HG03520 (cell line): ENCODE data around the gene MRPL30.
"Not testable (repeated sequence)": the region's sequence is repeated elsewhere in the genome, so short reads cannot be mapped to it uniquely, and the experiment has no call there.

Experiments used
- ATAC-seq: cut with Tn5 transposase; IDR thresholded peaks from one replicate; pipeline ENCODE4 v1.9.1; 2021; ENCODE audit warnings: mild to moderate bottlenecking, moderate library complexity; ENCODE audit not compliant: unreplicated experiment

Gene MRPL30

GRCh38 chr2:99183025-99183424 is 2.0 kb downstream of the MRPL30 start:
- ATAC-seq: no peak

- no peak for ATAC-seq
These were observed 3.8 kb downstream of the MRPL30 start for GRCh38 chr2:99184811-99185210.

DNA sequence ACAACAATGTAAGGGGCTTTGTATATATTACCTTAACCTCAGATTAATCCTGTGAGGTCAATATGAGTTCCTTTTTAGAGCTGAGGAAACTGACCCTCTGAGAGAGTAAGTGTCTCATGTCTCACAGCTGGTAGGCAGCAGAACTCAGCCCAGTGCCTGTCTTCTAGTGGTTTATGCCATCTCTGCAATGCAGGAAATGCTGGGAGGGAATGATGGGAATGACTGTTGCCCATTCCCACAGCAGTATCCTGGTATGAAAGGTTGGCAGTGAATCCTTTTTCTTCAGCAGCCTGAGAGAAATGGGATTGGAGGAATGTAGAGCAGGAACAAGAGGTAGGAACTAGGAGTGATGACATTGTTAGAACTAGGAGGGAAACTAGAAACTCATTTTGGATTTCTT is 6.0 kb downstream of the MRPL30 start:
- no peak for ATAC-seq

DNA sequence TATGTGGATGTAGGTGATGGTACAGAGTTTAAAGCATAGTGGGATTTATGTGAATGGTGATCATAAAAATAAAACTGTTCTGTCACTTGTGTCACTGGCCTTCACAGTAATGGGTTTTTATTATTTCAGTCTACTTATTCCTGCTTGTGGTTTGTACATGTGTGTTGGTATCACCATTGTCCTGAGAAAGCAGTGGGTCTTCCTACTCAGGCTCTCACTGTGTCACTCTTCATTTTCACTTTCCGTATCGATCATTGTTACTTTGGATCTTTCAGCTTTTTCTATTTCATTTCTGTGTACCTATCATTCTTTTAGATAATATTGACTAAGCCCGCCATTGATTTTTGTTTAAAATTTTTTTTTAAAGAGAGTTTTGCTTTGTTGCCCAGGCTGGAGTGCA is 7.4 kb downstream of the MRPL30 start:
- no peak for ATAC-seq

DNA sequence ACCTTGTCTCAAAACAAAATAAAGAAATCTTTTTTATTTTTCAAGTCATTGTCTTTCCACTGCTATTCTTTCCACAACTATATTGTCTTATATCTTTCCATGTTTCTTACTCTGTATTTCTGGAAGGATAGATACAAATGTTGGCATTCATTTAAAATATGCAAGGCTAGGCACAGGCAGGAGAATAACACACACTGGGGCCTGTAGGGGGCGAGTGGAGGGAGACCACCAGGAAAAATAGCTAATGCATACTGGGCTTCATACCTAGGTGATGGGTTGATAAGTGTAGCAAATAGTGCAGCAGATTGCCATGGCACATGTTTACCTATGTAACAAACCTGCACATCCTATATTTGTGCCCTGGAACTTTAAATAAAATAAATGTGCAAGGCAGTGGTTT is 9.6 kb downstream of the MRPL30 start:
- ATAC-seq: no peak

DNA sequence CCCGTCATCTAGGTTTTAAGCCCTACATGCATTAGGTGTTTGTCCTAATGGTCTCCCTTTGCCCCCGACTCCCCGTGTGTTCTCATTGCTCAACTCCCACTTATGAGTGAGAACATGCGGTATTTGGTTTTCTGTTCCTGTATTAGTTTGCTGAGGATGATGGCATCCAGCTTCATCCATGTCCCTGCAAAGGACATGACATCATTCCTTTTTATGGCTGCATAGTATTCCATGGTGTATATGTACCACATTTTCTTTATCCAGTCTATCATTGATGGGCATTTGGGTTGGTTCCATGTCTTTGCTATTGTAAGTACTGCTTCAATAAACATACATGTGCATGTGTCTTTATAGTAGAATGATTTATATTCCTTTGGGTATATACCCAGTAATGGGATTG is 11.4 kb downstream of the MRPL30 start:
- ATAC-seq: not testable (repeated sequence)

GRCh38 chr2:99198103-99198841 is 17.3 kb downstream of the MRPL30 start:
- no peak for ATAC-seq

DNA sequence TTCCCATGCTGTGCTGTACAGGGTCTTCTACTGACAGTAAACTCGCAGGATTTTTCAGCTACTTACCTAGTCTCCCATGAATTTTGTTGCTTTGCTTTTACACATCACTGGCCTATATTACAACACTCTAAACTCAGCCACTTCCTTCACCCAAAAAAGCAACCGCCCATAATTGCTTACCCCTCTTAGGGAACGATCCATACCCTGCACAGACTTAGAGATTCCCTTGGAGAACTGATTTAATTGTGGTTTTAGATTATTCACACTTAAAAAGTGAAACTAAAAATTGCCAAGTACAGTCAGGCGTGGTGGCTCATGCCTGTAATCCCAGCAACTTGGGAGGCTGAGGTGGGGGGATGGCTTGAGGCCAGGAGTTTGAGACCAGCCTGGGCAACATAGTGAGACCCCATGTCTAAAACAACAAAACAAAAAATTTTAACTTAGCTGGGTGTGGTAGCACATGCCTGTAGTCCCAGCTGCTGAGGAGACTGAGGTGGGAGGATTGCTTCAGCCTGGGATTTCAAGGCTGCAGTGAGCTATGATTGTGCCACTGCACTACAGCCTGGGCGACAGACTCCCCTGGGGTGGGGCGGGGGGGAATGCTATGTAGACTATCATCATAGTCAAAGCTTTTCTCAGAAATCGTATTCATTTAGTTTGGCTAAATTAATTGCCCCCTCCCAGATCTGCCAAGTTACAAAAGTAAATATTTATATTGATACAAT is 19.3 kb downstream of the MRPL30 start:
- no peak for ATAC-seq

GRCh38 chr2:99201959-99202678 is 21.1 kb downstream of the MRPL30 start:
- no peak for ATAC-seq

GRCh38 chr2:99205491-99205890 is 24.5 kb downstream of the MRPL30 start:
- no peak for ATAC-seq

- no peak for ATAC-seq
These were observed 35.1 kb downstream of the MRPL30 start for GRCh38 chr2:99216096-99216495.

DNA sequence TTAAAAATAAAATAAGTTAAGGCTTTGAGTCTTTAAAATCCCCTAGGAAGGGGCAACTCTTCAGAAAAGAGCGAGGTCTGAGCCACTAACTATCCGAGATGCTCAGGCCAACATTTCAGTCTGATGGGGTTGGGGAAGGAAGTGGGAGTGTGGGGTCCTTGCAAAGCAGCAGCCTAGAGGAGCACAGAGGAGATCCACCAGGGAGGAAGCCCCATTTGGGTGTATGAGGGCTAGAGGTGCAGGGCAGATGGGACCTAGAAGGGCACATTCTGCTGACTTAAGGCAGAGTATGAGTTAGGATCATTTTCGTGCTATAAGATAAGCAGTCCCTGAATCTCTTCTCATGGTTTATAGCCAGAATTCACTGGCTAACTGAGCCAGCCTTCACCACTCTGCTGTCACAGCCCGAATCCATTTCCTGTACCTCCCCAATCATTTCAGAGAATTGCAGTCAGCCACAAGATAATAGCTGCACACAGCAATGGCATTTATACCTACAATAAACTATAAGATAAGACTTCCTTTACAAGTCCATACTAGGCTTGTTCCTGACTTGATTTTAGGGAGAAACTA is 37.0 kb downstream of the MRPL30 start:
- no peak for ATAC-seq

- not testable (repeated sequence) for ATAC-seq
These were observed 52.2 kb downstream of the MRPL30 start for GRCh38 chr2:99233177-99233576.

DNA sequence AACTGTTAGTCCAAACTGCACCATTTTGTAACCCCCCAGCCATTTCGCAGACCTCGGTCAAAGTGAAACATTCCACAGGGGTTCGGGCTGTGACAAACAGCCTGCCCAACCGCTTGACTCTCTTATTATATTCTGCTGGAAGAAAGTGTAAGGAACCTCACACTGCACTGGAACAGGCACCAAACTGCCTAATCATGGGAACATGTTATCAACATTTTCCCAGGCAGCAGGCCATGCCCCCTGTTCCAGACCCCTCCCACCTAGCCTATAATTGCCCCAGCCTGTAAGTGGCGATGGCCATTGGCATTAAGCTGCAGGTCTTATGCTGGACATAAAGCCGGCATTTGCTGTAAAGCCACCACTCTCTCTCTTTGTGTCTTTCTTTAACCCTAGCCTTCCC is 57.6 kb downstream of the MRPL30 start:
- ATAC-seq: no peak

- no peak for ATAC-seq
These were observed 59.4 kb downstream of the MRPL30 start for GRCh38 chr2:99240431-99240830.

- ATAC-seq: no peak
These were observed 61.2 kb downstream of the MRPL30 start for GRCh38 chr2:99242151-99242550.
